Endometrium (tissue), 2 donors: ENCODE data around the gene SPRR2D.
"Not testable (repeated sequence)": the region's sequence is repeated elsewhere in the genome, so short reads cannot be mapped to it uniquely, and the experiment has no call there.

ENCODE experiments used
- FAIRE-seq: peaks from 2 replicates; lab custom pipeline; 2012; peaks lifted over from hg19 to GRCh38; lab: Jason Lieb, UNC
- donor health status: control.
- donor health status: control.

The SPRR2D gene

DNA sequence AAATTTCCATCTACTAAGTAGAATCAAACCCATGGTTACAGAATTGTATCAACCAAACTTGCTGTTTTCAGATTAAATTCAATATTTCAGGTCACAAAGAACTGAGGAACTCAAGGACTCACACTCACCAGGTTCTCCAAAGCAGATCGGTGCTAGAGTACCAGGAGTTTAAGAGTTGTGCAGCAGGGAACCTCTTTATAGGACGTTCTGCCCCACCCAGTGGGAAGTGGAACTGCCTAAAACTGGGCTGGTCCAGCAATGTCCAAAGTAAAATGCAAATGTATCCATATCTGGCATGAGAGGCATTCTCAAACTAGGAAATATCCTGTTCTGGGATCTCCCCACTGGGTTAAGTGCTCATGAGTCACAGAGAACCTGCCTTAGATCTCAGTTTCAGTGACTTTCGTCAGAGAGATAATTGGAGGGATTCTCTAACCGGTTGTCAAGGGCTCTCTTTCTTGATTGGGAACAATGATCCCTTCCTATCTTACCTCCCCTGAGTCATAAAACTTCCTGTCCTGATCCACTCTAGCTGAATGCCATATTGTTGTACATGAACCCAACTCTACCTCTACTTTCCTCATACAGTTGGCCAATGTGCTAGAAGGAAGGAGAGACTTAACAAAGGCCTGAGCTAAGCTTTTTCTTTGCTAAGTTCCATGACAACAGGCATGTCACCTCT is at the start of gene SPRR2D:
TSS of gene SPRR2D (minus strand) at position 171 of the 682 bp plus-strand sequence. CDS start 774 bp downstream, outside the sequence.
- FAIRE-seq = no peak

DNA sequence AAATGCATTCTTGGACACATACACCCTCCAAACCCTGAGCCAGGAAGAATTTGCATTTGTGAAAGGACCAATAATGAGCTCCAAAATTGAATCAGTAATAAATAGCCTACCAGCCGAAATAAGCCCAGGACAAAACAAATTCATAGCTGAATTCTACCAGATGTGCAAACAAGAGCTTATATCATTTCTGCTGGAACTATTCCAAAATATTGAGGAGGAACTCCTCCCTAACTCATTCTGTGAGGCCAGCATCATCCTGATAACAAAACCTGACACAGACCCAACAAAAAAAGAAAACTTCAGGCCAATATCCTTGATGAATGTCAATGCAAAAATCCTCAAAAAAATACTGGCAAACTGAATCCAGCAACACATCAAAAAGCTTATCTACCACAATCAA is 46.7 kb upstream of the SPRR2D start:
- no peak for FAIRE-seq

DNA sequence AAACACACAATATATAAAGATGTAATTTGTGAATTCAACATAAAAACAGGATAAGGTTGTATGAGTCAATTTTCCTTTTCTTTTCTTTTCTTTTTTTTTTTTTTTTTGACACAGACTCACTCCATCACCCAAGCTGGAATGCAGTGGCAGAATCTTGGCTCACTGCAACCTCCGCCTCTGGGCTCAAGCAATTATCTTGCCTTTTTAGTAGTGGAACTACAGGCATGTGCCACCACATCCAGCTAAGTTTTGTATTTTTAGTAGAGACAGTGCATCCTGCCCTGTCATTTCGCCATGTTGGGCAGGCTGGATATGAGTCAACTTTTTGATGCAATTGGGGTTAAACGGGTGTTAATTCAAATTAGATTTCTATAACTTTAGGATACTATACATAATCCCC is 40.8 kb upstream of the SPRR2D start:
- no peak for FAIRE-seq

- FAIRE-seq = no peak
Observed at GRCh38 chr1:153072806-153073726, 32.1 kb upstream of the SPRR2D start.

DNA sequence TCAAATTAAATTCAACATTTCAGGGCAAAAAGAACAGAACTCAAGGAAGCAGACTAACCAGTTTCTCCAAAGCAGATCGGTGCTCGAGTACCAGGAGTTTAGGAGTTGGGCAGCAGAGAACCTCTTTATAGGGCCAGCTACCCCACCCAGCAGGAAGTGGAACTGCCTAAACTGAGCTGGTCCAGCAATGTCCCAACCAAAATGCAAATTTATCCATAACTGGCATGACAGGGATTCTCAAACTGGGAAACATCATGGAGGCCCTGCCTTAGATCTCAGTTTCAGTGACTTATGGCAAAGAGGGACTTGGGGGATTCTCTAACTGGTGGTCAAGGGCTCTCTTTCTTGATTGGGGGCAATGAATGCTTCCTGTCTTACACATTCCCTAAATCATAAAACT is 30.6 kb upstream of the SPRR2D start, which contains the start of gene SPRR2B:
TSS of gene SPRR2B (minus strand) at position 101 of the 400 bp plus-strand sequence. CDS start 772 bp downstream, outside the sequence.
- FAIRE-seq = no peak

DNA sequence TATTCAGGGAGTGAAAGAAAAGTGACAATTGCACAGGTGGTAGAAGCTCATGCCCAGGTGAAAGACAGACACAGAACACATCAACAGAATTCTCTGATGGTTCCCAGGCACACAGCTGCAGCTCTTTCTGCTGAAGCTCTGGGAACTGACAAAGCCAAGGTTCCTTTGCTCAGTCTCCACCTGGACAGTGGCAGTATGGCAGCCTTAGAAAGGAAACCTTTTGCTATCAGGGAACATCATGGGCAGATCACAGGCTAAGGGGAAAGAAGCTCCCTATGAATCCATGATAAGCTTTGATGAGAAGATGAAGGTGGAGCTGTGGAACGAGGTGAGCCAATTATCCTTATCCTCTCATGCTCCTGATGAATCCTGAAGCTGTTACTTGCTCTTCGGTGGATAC is 29.3 kb upstream of the SPRR2D start:
- FAIRE-seq = no peak

DNA sequence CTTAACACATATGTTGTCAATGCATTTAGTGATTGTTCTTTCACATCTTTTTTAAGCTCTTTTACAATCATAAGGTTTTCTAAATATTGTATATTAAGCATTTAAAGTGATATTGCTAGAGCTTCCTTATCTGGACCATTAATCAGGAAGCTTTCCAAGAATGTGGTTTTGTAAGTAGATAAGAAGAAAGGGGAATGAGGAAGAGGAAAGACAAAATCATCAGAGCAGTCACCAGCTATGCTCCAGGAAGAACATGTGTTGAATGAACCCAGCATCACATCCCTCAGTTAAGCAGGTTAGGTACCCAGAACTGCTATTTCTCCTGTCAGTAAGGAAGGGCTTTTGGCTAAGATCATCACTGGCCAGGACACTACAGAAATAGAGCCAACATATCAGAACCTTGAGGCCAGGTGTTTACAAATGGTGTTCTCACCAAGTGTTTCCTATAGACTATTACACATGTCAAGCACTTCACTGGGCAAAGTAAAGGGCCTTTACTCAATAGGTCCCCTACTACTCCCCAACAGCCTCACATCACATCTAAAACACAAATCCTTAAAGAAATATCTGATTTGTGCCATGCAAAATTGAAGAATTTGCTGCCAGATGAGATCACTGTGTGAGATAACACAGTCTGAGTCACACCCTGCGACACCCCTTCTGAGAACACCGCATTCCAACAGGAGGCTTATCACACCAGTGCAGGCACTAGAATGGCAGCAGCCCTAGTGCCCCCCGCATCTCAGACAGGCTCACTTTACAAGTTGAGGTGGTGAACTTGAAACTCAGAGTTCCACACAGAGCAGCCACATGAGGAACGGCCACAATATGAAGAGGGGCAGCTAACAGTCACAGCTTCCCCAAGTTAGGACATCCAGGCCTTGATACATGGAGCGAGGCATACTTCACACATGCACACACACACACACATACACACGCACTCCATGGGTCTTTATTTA is 18.2 kb upstream of the SPRR2D start:
- FAIRE-seq = no peak

GRCh38 chr1:153058154-153058553 is 17.2 kb upstream of the SPRR2D start:
- FAIRE-seq = no peak

GRCh38 chr1:153057375-153057774 is 16.5 kb upstream of the SPRR2D start, which contains the start of gene SPRR2A:
Gene SPRR2A, minus strand, starts transcription at chr1:153057512. Its CDS starts 777 bp downstream, at chr1:153056735.
- FAIRE-seq = no peak

DNA sequence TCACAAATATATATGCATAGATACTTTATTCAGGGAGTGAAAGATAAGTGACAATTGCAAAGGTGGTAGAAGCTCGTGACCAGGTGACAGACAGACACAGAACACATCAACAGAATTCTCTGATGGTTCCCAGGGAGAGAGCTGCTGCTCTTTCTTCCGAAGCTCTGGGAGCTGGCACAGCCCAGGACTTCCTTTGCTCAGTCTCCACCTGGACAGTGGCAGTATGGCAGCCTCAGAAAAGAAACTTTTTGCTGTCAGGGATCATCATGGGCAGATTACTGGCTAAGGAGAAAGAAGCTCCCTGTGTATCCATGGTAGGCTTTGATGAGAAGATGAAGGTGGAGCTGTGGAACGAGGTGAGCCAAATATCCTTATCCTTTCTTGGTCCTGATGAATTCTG is 15.2 kb upstream of the SPRR2D start:
- FAIRE-seq = not testable (repeated sequence)

- FAIRE-seq = no peak
Observed at GRCh38 chr1:153049211-153049610, 8.3 kb upstream of the SPRR2D start.

DNA sequence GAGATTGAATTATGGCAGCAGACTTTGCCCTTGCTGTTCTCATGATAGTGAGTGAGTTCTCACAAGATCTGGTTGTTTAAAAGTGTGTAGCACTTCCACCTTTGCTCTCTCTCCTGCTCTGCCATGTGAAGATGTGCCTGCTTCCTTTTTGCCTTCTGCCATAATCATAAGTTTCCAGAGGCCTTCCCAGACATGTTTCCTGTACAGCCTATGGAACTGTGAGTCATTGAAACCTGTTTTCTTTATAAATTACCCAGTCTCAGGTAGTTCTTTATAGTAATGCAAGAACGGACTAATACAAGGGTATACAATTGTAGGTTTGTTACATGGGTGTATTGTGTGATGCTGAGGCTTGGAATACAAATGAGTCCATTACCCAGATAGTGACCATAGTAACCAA is 5.7 kb downstream of the SPRR2D start:
- no peak for FAIRE-seq

GRCh38 chr1:153032677-153033308 is 8.1 kb downstream of the SPRR2D start:
- FAIRE-seq = no peak

- FAIRE-seq = no peak
Observed at GRCh38 chr1:153032073-153032472, 8.8 kb downstream of the SPRR2D start.

DNA sequence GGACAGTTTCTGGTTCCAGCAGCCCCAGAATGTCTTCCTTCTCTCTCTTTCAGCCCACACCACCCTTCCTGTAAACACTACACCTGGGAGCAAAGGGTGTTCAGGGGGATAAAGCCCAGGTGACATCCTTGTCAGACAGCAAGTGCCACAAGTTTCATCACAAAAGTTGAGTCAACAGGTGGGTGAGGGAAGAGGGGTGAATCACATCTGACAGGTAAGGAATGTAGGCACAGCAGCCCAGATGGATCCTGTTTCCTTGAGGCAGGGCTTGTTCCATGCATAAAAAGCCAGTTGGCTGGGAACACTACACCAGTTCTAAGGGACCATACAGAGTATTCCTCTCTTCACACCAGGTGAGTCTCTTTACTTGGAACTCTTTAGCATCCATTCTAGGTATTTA is 10.0 kb downstream of the SPRR2D start, which contains the start of gene SPRR1B:
TSS of gene SPRR1B (plus strand) at position 309 of the 400 bp plus-strand sequence. CDS start 1,143 bp downstream, outside the sequence.
- FAIRE-seq = no peak

- FAIRE-seq = no peak
Observed at GRCh38 chr1:153028766-153029165, 12.2 kb downstream of the SPRR2D start.

DNA sequence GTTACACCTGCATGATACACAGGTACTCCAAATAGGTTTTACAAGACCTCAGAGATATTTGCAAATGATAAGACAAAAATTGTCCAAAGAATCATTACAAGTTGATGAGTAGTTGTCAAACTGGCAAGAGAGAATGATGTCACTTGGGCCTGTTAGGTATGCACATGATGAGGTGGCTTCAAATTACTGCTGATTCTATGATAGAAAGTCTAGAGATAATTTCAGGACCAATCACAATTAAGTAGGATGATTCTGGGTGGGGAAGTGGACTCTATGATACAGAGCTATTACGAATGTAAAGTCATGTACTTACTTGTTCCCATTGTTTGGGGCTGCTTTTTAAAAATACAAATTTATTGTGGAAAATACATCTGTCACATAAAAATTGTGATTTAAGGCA is 15.1 kb downstream of the SPRR2D start:
- FAIRE-seq = no peak

GRCh38 chr1:153024413-153024812 is 16.5 kb downstream of the SPRR2D start:
- FAIRE-seq = no peak

GRCh38 chr1:153023109-153023508 is 17.8 kb downstream of the SPRR2D start:
- no peak for FAIRE-seq

DNA sequence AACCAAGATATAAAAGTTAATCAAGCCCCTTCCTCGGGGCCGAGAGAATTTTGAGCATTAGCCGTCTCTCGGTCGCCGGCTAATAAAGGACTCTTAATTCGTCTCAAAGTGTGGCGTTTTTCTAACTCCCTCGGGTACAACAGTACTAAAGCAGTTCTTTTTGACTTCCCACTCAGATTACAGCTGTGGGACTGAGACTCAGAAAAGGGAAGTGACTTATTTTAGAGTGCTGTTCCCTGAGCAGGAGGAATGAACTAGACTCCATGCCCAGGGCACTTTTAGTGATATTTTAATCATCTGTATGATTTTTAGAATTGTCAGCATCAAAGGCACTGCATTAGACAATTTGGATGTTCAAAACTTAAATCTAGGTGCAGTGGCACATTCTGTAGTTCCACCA is 18.6 kb downstream of the SPRR2D start:
- FAIRE-seq = not testable (repeated sequence)

GRCh38 chr1:153021829-153022228 is 19.1 kb downstream of the SPRR2D start:
- not testable (repeated sequence) for FAIRE-seq
